Measurements from ENCODE around the gene VCAN.

- TF ChIP-seq CTCF (IDR thresholded peaks at IDR 0.05), result no peak
- TF ChIP-seq POLR2A (IDR thresholded peaks at IDR 0.05), result no peak
Observed at GRCh38 chr5:83485842-83486241, 14.3 kb downstream of the VCAN start.

Measured in uterus (tissue), 2 donors.